GM21367 (cell line): ENCODE results near the gene C9orf50.
"Not testable (repeated sequence)": the region's sequence is repeated elsewhere in the genome, so short reads cannot be mapped to it uniquely, and the experiment has no call there.

ENCODE experiments used
- ATAC-seq: cut with Tn5 transposase; IDR thresholded peaks from one replicate; pipeline ENCODE4 v1.9.1; 2021; ENCODE audit not compliant: unreplicated experiment

Gene C9orf50

GRCh38 chr9:129648764-129649115 is 27.8 kb upstream of the C9orf50 start:
- no peak for ATAC-seq

GRCh38 chr9:129648092-129648763 is 27.3 kb upstream of the C9orf50 start:
- ATAC-seq = no peak

- ATAC-seq = no peak
Observed at GRCh38 chr9:129647635-129648034, 26.7 kb upstream of the C9orf50 start.

- ATAC-seq = no peak
Observed at GRCh38 chr9:129646654-129647053, 25.8 kb upstream of the C9orf50 start.

- no peak for ATAC-seq
Observed at GRCh38 chr9:129646252-129646651, 25.4 kb upstream of the C9orf50 start.

GRCh38 chr9:129644902-129645301 is 24.0 kb upstream of the C9orf50 start:
- ATAC-seq = no peak

- ATAC-seq = no peak
Observed at GRCh38 chr9:129644365-129644764, 23.5 kb upstream of the C9orf50 start.

- ATAC-seq = no peak
Observed at GRCh38 chr9:129643706-129644105, 22.8 kb upstream of the C9orf50 start.

- ATAC-seq = peak; percentile 93
Observed at GRCh38 chr9:129641750-129642585, 21.1 kb upstream of the C9orf50 start, which contains the start of gene ASB6. Gene ASB6 (minus strand): TSS chr9:129642151. CDS start chr9:129641999, 152 bp downstream.

GRCh38 chr9:129640871-129641749 is 20.2 kb upstream of the C9orf50 start:
- peak; percentile 6 for ATAC-seq

GRCh38 chr9:129640086-129640870 is 19.4 kb upstream of the C9orf50 start:
- ATAC-seq = no peak

GRCh38 chr9:129639756-129640085 is 18.8 kb upstream of the C9orf50 start:
- ATAC-seq = no peak

- no peak for ATAC-seq
Observed at GRCh38 chr9:129639034-129639630, 18.2 kb upstream of the C9orf50 start.

GRCh38 chr9:129637673-129638439 is 17.0 kb upstream of the C9orf50 start:
- no peak for ATAC-seq

GRCh38 chr9:129637102-129637501 is 16.2 kb upstream of the C9orf50 start:
- ATAC-seq = no peak

- ATAC-seq = not testable (repeated sequence)
Observed at GRCh38 chr9:129636343-129636742, 15.4 kb upstream of the C9orf50 start.

- no peak for ATAC-seq
Observed at GRCh38 chr9:129635099-129636065, 14.5 kb upstream of the C9orf50 start.

- ATAC-seq = no peak
Observed at GRCh38 chr9:129633848-129634247, 12.9 kb upstream of the C9orf50 start.
